ENCODE data around the gene KANK4.
"Not testable (repeated sequence)": the region's sequence is repeated elsewhere in the genome, so short reads cannot be mapped to it uniquely, and the experiment has no call there.

The KANK4 gene

GRCh38 chr1:62233926-62234450 is 85.2 kb downstream of the KANK4 start:
- DNase-seq, result no peak

- DNase-seq, result no peak
These were observed 86.4 kb downstream of the KANK4 start for GRCh38 chr1:62232871-62233278.

DNA sequence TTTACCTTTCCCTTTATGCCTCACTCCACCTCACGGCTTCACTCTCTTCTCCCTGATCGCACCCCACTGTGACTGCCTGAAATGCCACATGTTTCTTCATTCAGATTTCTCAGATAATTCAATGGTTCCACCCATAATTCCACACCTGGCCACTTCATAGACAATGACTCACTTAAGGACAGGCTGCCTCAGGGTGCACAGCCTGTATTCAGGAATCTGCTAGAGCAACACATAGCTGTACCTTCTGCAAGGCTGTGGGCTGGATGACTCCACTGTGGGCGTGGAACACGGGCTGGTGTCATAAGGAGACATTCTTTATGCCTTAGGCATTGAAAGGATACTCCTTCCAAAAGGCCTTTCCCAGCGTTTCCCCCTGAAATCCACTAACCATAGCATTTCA is 88.5 kb downstream of the KANK4 start:
- DNase-seq, result no peak

DNA sequence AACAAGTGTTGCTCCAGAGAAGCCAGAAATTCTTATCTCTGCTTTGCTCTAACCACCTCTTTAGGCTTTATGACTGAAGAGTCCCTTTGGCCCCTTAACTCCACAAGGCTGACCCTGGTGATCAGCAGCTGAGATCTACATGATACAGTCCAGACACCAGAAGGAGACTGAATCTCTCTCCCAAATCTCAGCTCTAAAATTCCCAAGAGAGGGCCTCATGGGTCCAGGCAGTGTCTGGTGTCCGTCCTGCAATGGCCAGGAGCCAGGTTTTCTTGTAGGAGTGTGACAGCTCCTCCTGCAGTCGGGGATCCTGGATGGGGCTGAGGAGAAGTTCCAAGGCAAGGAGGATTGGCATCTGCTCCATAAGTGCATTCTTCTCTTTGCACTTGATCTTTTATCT is 89.3 kb downstream of the KANK4 start:
- DNase-seq, result no peak

DNA sequence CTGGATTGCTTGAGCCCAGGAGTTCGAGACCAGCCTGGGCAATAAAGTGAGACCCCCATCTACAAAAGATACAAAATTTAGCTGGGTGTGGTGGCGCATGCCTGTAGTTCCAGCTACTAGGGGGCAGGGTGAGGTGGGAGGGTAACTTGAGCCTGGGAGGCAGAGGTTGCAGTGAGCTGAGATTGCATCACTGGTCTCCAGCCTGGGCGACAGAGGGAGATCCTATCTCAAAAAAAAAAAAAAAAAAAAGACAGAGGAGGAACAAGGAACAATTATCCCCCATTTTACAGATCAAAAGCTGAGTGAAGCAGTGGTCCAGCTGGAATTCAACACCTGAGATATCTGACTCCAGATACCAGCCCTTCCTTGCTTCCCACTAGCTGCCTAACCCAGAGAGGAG is 89.8 kb downstream of the KANK4 start:
- DNase-seq, result no peak

DNA sequence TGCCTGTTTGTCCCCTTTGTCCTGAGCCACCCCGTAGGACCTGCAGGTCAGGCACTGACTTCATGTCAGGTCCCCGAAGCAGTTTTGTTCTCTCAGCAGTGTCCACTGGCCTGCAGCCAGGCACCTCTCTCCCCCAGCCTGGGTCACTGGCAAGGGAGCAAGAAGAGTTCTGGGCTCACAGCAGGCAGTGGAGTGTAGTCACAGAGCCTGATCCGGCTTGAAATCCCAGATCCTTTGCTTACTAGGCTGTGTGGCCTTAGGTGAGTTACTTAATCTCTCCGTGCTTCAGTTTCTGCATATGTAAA is 90.4 kb downstream of the KANK4 start:
- no peak for DNase-seq

GRCh38 chr1:62228136-62228882 is 90.9 kb downstream of the KANK4 start:
- DNase-seq, result no peak

DNA sequence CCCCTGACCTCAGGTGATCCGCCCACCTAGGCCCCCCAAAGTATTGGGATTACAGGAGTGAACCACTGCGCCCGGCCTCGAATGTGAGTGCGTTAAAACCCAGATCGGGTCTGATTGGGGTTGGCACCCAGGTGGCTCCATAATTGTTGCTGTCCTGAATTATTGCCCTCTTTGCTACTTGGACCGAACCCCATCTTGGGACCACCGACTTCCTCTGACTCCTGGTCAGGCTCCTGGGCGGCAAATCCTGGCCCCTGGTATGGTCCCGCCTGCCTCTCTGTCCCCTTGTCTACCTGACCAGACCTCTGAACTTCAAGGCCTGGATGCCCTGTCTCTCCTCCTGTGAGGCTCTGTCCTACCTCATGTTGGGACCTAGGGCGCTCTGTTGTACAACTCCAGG is 91.7 kb downstream of the KANK4 start:
- DNase-seq, result no peak

- DNase-seq, result no peak
These were observed 95.1 kb downstream of the KANK4 start for GRCh38 chr1:62224182-62224581.

DNA sequence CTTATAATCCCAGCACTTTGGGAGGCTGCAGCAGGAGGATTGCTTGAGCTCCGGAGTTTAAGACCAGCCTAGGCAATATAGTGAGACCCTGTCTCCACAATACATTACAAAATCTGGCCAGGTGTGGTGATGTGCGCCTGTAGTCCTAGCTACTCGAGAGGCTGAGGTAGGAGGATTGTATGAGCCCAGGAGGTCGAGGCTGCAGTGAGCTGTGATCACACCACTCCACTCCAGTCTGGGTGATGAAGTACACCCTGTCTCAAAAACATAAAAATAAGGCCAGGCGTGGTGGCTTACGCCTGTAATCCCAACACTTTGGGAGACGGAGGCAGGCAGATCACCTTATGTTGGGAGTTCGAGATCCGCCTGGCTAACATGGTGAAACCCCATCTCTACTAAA is 96.9 kb downstream of the KANK4 start:
- no peak for DNase-seq

DNA sequence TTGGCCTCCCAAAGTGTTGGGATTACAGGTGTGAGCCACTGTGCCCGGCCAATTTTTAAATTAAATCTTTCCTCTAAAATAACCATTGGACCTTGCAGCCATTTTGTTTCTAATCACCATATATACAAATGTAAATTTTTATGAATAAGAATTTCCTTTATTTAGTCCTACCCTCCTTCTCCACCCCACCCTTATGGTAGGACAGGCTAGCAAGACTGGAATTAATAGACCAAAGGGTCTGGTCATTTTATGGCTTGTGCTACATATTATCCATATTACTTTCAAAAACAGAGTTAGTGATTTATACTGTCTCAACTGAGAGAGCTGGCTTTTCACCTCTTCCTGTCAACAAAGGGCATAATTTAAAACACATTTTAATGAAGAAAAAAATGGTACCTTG is 98.1 kb downstream of the KANK4 start:
- DNase-seq, result no peak

GRCh38 chr1:62220456-62220855 is 98.8 kb downstream of the KANK4 start:
- DNase-seq, result not testable (repeated sequence)

GRCh38 chr1:62218604-62219003 is 100.6 kb downstream of the KANK4 start:
- no peak for DNase-seq

DNA sequence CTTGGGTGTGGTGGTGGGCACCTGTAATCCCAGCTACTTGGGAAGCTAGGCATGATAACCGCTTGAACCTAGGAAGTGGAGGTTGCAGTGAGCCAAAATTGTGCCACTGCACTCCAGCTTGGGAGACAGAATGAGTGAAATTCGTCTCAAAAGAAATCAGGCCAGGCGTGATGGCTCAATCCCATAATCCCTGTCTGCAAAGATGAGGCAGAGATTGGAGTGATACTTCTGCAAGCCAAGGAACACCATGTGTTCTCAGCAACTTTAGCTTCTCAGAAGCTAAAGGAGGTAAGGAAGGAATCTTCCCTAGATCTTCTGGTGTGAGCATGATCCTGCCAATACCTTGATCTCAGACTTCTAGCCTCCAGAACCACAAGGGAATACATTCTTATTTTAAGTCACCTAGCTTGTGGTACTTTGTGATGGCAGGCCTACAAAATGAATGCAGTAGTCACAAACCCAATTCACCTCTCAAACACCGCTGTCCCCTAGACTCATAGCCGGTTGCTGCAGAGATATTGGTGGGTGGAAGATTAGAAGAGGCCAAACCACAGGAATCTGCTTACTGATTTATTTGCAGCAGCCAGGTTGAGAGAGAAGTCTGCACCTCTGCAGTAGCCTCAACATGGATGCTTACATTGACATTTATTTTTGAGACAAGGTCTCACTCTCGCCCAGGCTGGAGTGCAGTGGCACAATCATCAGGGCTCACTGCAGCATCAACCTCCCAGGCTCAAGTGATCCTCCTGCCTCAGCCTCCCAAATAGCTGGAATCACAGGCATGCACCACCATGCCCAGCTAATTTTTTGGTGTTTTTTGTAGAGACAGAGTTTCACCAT is 105.9 kb downstream of the KANK4 start:
- DNase-seq, result no peak

DNA sequence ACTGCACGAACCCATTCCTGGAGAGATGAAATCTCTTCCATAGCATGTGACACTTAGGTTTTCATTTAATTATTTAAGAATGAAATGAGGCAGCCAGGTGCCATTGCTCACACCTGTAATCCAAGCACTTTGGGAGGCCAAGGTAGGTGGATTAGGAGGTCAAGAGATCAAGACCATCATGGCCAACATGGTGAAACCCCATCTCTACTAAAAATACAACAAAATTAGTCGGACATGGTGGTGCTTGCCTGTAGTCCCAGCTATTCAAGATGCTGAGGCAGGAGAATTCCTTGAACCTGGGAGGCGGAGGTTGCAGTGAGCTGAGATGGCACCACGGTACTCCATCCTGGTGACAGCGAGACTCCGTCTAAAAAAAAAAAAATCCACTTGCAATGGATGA is 106.8 kb downstream of the KANK4 start:
- DNase-seq, result no peak

- DNase-seq, result no peak
These were observed 108.3 kb downstream of the KANK4 start for GRCh38 chr1:62210960-62211359.

- no peak for DNase-seq
These were observed 109.2 kb downstream of the KANK4 start for GRCh38 chr1:62209931-62210595.

DNA sequence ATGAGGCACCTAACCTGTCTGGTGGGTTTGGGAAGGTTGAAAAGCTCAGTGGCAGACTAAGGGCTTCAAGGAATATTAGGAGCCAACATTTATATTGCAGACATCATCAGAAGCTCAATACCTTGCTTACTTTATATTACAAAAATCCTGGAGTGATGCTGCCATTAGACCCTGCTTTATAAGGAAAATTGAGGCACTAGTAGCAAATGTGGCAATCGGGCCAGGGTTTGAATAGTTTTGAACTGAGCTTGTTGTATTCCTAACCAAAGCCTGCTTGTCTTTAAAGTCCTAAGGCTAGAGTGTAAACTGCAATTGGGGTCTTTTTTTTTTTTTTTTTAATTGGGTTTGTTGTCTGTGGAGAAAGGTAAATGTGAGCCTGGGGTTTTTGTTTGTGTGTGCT is 110.3 kb downstream of the KANK4 start:
- no peak for DNase-seq

GRCh38 chr1:62208087-62208486 is 111.1 kb downstream of the KANK4 start:
- no peak for DNase-seq

- DNase-seq, result no peak
These were observed 112.0 kb downstream of the KANK4 start for GRCh38 chr1:62207187-62207586.

- DNase-seq, result no peak
These were observed 120.5 kb downstream of the KANK4 start for GRCh38 chr1:62198781-62199125.

DNA sequence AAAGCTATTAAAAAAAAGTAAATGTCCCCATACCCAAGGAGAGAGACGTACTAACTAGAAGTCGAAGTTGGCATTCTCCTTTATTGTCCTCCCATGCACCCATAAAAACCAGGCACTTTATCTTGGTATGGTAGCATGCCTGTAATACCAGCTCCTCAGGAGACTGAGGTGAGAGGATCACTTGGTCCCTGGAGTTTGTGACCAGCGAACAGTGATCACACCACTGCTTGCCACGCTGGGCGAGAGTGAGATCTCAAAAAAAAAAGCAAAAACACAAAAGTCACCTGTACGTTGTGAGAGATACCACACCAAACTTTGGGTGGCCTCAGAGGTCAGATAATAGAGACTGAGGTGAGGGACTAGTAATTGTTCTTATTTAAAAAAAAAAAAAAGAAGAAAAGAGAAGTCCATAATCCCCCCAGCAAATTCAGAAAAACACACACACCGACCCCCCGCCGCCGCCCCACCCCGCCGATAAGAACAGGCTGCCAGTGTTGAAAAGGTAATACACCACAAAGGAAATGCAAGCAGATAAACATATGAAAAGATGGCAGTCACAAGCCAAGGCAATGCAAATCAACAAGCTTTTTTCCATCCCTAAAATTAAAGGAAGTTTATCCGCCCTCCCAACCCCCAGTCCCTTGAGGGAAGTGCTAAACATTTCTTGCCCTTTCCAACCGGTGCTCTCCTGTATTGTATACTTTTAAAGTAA is 121.0 kb downstream of the KANK4 start:
- no peak for DNase-seq

DNA sequence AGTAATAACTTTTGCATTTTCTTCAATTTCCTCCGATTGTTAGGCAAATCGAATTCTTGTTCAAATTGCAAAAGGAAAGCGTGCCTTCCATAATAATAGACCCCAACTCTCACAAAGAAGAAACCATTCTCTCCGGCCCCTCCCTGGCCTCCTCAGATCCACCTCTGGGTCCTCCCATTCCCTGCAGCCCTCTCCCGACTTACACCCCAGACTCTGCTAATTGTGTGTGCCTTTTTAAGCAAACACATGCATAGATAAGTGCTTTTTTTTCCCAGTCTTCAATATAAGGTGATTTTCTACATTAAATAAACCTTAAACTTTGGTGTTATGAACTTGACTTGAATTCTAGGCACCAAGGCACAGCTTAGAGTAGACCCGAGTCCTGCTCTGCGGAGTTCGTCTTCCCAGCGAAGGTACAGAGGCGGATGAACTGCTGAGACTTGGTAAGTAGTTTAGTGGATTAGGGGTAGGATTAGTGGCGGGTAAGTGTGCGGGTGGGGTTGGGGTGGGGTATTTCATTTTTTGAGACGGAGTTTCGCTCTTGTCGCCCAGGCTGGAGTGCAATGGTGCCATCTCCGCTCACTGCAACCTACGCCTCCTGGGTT is 123.0 kb downstream of the KANK4 start:
- DNase-seq, result no peak
